Glomerular visceral epithelial cell (primary cell): Measurements from ENCODE around the gene COG3.

Experiments used
- DNase-seq: peaks from one replicate; pipeline ENCODE4 v3.0.0-alpha.2; 2016; ENCODE audit errors: extremely low spot score

The COG3 gene

DNA sequence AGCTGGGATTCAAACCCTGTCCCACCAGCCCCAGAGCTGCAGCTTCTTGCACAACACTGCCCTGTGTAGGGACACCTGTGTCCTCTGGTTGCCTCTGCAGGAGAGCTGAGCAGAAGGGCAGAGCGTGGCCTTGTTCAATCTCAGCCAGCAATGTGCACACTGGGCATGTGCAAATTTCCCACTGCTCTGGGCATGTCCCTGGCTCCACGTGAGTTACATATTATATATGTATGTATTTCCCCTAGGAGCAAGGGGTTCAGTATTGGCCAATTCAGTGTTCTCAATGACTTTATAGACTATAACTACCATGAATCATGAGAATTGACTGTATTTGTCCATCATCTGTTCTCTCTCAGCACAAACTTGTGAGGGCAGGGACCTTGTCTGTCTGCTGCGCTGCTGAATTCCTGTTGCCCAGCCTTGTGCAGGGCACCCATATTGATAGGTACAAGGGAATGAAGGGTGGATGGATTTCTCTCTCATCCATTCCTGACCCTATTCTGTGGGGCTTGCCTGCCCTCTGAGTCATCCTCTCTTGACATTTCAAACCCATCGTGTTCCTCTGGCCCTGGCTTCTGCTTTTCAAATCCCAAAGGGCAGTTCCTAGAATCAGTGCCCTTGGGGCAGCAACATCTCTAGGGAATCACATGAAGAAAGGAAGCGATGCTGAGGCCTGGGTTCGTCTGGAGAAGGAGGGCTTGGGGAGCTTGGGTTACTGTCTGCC is 81.1 kb downstream of the COG3 start:
- DNase-seq = no peak

GRCh38 chr13:45546410-45546765 is 81.6 kb downstream of the COG3 start:
- no peak for DNase-seq

- no peak for DNase-seq
Observed at GRCh38 chr13:45548281-45548680, 83.5 kb downstream of the COG3 start.

DNA sequence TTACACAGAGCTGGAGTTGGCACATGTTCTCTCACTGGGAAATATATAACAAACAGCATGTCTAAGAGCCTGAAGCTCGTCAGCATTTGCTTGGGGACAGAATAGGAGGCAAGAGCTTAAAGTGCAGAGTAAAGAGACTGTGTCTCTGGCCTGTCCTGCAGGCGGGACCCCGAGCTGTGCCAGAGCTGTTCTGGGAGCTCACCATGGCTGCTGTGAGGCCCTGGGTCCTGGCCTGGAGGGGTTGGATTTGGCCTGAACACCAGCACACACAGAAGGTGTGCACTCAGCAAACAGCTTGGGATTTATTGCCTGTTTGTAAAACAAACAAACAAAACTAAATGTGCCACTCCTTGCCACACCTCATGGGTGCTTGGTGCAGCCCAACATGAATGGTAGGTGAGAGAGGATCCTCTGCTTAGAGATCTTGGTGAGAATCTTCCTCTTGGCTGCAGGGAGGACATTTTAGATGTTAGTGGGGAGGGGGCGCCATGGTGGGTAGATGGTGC is 89.9 kb downstream of the COG3 start:
- DNase-seq = no peak

DNA sequence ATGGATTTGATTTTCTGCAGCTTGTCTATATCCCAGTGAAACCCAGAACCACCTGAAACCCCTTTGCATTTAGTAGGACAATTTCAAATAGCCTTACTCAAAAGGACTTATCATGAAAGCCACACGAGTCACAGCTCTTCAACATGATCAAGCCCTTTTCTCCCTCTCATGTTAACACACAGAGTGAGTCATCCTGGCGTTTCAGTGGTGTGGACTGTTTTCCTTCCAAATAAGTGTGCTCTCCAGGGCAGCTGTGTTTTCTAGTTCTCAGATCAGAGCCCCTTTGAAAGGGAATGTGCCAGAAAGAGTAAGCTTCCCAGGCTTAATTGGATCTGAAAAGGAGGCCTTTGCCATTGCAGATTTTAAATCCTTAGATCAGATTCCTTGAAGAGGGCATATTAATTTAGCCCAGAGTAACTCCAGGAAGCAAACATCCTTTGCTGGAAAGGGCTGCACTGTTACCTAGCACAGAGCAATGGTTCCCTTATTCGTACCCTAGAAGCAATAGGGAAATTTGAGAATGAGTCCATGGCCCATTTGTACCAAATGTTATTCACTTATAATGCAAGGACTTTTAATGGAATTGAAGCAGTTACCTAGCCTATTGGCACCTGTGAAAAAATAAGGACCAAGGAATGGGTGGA is 99.5 kb downstream of the COG3 start:
- DNase-seq = peak; percentile 15

GRCh38 chr13:45565331-45565730 is 100.6 kb downstream of the COG3 start:
- DNase-seq = no peak

GRCh38 chr13:45575146-45575829 is 110.5 kb downstream of the COG3 start:
- no peak for DNase-seq

DNA sequence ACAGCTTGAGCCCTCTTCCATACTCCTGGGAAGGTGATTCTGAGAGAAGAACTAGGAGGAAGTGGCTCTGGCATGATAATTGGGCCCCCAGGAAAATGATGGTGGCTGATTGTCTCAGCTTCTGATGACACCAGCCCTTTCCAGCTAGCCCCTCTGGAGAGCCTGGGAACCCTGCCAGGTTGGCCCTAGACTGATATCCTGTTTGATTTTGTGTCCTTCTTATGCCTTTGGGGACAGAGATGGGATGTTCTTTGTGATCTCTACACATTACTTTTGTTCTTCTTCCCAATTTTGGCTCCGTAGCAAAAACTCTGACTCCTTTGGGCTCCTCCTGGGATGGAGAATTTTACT is 111.1 kb downstream of the COG3 start:
- DNase-seq = no peak

DNA sequence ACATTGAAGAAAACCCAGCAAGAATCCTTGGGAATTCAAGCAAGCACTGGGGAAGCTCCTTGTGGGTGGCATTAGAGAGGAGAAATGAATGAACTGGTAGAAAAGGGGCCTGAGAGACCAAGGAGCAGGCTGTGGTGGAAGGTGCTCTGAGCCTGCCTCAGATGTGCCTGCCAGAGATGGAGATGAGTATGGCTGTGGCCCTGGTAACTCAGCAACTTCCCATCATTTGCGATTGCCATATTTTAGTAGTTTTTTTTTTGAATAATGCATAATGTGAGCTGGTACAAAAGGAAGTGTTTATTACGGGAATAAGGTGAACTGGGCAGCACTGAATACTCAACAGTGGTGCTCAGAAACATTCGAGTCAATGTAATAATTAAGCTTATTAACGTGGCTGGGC is 111.7 kb downstream of the COG3 start:
- no peak for DNase-seq

GRCh38 chr13:45582408-45583076 is 117.8 kb downstream of the COG3 start:
- no peak for DNase-seq

GRCh38 chr13:45584816-45585215 is 120.1 kb downstream of the COG3 start:
- peak; percentile 5 for DNase-seq
